HPDE6-E6E7 (cell line): ENCODE results near the gene GNB5.
A peak's percentile ranks its signal among the peaks of the same experiment; 100 is the strongest.
"Not testable (repeated sequence)": the region's sequence is repeated elsewhere in the genome, so short reads cannot be mapped to it uniquely, and the experiment has no call there.

ENCODE experiments used
- DNase-seq: peaks from one replicate; pipeline ENCODE4 v3.0.0; 2011; ENCODE audit warnings: missing footprints; ENCODE audit errors: extremely low spot score

GNB5 gene

DNA sequence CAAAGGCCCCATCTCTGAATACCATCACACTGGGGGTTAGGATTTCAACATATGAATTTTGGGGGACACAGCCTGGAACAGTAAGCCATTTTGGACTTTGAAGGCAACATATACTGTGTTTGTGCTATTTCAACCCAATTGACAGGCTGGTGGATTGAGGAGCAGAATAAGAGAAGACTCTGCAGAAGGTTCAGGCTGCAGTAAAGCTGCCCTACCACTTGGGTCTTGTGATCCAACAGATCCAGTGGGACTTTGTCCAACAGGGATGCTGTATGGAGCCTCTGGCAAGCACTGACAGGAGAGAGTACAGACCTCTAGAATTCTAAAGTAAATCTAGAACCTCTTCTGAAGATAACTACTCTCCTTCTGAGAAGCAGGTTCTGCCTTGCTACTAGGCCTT lies 77.5 kb downstream of the GNB5 start:
- DNase-seq, result no peak

DNA sequence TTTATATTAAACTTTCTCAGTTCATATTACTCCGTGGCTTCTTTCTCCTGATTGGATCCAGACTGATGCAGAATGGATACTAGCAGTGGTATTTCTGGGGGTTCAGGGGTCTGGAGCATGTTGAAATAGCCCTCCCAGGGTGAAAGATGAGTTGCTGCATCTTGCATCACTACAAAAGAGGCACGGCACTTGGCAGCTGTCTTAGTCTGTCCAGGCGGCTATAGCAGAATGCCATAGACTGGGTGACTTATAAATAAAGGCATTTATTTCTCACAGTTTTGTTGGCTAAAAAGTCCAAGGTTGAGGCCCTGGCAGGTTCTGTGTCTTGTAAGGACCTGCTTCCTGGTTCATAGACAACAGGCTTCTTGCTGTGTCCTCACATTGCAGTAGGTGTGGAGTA lies 78.0 kb downstream of the GNB5 start:
- no peak for DNase-seq

DNA sequence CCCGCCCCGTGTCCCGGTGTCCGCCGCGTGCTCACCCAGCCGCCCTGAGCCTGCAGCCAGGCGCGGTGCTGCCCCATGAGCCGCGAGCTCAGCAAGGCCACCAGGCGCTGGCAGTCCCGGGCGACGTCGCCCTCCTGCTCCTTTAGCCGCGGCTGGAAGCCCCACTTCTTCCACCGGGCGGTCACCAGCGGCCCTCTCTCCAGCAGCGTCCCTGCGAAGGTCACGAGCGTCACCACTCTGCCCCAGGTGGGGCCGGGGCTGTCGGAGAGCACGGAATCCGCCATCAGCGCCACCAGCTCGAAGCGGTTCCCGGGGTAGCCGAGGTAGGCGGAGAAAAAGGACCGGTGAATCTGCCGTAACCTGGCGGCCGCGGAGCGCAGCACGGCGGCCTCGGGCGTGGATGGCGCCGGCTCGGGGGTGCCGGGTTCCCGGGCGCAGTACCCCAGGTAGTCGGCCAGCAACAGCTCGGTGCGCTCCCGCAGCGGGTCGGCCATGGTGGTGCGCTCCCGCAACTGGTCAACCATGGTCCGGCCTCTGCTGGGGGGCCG lies 78.9 kb downstream of the GNB5 start:
- DNase-seq, result no peak

DNA sequence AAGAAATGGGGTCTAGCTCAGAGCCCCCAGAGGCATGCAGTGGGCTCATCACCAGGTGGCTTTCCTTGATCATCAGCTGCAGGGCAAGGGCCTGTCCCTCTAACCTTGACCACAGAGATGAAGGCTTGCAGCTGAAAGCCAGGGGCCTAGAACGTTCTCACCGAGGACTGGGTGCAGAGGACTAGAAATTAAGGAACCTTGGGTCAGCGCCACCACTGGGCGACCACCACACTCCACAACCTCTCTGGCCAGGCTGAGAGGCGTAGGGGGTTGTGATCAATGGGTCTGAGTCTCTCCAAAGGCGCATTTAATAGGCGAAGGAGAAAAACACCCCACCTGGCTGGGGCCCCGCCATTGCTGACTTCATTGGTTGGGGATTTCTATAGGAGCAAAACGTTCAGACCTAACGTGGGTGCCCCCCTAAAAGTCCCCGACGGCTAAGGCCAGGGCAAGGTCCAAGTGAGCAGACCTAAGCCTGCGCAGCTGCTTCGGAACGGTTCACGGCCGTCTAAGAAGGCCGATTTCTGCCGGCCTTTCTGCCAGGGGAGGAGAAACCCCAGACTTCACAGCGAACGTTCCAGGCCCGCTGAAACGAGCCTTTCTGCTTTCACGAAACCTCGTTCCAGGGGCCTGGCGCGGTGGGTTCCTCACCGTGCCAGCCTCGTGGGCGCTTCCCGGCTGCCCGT lies 79.5 kb downstream of the GNB5 start:
- DNase-seq, result no peak

DNA sequence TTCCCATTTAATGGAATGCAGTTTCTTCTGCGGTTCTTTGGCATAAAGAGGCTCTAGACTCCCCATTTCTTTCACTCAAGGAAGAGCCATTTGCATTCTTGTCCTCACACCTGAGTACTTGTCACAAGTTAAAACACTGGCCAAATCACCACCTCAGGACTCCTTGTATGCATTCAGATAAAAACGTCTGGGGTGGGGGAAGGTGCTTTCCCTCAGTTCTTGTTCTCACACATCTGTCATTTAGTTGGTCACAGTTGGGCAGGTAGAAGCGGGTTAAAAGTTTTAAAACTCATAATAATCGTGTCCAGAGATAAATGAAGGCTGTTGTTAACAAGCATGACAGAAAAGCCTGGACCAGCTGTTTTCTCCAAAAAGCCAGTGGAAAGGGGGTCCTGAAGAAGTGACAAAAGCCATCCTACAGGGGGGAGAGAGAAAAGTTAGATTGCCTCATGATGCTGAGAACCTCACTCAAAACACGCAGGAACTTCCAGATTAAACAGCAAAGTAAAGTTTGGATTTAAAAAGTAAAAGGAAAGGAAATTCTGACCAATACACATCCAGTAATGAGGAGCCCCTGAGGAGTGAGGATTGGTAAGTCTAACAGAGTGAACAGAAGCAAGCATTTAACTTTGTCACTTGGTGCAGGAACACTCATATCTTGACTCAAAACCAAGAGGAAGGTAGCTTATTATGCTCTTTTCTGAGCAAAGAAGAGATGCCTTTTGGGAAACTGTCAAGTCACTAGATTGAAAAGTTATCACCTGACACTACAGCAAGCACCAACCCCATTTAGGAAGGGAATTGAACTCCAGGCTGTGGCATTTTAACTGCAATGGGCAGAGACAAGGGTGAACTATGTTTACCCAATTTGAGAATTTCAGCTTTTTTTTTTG lies 81.4 kb downstream of the GNB5 start:
- no peak for DNase-seq

DNA sequence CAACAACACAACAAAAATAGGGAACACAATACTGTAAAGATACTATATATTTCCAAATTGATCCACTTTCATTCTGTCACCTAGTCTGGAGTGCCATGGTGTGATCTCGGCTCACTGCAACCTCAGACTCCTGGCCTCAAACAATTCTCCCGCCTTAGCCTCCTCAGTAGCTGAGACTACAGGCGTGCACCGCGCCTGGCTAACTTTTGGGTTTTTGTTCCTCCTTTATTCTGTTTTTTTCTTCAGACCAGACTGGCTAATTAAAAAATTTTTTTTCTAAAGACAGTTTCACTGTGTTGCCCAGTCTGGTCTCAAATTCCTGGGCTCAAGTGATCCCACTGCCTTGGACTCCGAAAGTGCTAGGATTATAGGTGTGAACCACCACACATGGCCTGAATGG lies 84.0 kb downstream of the GNB5 start:
- no peak for DNase-seq

DNA sequence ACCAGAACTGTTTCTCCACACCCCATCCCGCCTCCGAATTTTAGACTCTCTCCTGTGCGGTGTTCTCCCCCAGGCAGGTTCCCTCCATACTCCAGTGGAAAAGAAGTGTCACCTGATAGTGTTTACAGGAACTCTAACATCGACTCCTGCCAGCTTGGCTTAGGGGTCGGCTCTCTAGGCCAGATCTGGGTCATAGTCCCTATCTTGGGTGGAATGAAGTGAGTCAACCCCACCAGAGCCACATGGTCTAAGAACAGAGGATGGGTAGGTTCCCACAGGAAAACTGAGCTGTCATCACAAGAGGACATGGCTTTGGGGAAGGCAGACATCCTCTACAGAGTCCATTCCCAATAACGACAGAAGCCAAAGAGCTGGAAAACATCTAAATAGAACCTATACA lies 84.6 kb downstream of the GNB5 start:
- DNase-seq, result no peak

DNA sequence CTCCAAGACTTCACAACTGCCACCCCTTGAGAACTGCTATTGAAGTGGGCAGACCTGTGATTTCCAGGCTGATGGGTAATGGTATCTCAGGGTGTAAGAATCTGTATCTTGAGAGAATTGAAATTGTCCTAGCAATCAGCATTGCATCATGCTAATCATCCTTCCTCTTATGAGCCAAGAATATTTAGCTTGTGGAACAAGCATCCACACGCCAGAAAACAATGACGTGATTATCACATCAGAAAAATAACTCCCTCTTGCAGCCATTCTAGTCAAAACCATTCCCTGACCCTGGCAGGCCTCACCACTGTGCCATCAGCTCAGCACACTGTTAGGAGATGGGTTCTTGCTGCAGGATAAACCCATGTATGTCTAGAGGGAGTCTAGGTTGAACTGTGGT lies 85.3 kb downstream of the GNB5 start:
- DNase-seq, result no peak

DNA sequence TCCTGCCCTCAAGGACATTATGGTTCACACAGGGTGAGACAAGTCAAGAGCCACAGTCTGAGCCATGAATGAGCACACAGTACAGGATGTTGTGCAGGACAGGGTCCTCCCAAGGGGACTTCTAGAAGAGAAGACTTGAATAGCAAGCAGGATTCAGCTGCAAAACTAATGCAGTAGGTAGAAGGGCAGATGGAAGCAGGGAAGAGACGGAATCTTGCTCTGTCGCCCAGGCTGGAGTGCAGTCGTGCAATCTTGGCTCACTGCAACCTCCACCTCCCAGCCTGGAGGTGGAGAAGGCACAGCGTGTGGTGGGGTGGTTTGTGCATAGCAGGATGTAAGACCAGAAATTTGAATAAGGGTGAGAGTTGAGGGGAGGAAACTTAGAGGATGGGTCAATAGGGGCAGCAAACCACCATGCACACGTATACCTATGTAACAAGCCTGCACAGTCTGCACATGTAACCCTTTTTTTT lies 86.6 kb downstream of the GNB5 start:
- DNase-seq, result no peak

DNA sequence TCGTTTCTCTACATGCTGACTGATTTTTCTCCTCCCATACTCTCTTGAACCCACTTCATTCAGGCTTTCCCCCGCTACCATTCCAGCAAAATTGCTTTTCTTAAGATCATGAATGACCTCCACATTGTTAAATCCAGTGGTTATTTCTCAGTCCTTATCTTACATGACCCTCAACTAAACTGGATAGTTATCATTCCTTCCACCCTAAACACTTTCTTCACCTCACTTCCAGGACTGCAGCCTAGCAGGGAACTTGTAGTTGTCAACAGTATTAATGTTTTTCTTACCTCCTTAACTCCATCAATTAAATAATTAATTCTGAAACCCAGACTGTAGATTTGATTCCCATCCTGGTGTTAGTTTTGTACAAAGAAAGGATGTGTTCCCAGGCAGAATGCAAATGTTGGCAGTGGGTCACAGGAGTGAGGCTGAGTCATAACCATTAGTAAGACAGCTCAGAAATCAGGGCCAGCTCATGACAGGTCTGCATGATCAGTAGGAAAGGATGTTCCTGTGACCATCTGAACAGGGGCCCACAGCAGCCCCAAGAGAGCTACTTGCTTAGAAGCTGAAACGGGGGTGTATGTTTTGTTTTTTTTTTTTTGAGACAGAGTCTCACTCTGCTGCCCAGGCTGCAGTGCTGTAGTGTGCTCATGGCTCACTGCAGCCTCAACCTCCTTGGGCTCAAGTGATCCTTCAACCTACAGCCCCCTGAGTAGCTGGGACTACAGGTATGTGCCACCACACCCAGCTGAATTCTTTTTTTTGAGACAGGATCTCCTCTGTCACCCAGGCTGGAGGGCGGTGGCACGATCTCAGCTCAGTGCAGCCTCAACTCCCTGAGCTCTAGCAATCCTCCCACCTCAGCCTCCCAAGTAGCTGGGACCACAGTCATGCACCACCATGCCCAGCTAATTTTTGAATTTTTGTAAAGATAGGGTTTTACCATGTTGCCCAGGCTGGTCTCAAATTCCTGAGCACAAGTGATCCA lies 87.7 kb downstream of the GNB5 start:
- DNase-seq, result peak; percentile 86

DNA sequence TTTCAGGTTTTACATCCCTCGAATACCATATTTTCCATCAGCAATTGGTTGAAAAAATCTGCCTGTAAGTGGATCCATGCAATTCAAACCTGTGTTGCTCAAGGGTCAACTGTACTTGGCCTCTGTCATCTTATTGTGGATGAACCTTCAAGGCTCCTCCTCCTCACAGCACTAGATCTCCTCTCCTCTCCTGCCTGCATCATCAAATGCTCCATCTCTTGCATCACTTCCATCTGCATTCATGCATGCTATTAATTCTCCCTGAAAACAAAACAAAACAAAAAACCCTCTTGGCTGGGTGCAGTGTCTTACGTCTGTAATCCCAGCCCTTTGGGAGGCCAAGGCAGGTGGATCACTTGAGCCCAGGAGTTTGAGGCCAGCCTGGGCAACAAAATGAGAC lies 88.7 kb downstream of the GNB5 start:
- DNase-seq, result no peak

DNA sequence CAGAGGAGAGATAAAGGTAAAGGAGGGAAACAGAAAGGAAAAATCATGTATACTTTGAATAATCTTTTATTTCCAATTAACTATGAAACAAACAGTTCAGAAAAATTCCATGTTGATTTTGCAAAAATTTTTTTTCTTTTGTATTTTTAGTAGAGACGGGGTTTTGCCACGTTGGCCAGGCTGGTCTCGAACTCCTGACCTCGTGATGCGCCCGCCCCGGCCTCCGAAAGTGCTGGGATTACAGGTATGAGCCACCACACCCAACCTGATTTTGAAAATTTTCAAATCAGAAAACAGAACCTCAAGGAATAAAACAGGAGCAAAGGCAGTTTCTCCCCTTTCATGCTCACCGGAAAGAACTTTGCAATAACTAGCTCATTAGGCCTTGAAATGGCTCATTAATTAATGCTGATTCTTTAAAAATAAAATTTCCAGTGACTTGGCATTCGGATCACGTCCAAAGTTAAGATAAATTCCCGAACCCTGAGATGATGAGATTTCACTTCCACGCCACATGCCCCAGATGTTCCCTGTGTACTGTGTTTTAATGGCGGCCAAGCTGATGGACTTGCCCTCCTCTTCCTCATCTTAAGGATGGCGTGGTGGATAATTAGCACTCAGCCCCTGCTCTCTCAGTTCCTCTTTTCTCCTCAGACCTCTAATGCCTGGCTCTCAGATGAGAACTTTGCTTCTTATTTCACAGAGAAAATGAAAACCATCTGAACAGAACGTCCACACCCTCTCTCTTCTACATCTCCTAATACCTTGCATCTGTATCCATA lies 89.5 kb downstream of the GNB5 start:
- DNase-seq, result no peak

DNA sequence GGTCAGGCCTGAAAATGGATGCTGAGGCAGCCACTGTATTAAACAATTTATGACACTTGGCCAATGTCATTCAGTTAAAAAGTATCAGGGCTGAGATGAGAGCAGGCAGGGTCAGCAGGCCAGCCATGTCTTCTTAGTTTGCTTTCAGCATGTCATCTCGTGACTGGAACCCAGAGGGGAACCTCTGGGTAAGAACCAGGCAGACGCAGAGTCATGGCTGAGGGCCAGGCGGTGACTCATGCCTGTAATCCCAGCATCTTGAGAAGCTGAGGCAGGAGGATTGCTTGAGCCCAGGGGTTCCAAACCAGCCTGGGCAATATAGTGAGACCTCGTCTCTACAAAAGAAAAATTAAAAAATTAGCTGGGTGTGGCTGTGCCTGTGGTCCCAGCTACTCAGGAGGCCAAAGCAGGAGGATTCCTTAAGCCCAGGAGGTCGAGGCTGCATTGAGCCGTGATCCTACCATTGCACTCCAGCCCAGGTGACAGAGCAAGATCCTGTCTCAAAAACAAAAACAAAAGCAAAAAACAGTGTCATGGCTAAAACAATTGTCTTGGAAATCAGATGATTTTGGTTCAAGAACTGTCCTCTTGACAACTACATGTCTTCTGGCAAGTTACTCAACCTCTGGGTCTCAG lies 90.3 kb downstream of the GNB5 start:
- no peak for DNase-seq

DNA sequence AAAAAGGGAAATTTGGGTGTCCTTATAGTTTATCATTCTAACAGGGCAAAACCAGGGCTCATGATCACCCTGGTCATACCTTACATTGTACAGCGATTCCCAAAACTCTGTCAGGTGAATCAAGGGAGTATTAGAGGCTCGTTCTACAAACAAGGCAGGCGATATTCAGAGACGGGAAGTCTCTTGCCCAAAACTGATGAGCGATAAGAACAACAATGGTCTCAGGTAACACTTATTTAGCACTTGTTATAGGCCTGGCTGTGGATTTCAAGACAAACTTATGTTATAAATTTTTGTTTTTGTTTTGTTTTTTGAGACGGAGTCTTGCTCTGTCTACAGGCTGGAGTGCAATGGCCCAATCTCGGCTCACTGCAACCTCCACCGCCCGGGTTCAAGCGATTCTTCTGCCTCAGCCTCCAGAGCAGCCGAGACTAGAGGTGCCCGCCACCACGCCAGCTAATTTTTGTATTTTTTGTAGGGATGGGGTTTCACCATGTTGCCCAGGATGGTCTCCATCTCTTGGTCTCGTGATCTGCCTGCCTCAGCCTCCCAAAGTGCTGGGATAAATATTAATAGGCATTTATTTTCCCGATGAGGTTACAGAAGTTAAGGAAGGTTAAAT lies 91.4 kb downstream of the GNB5 start:
- DNase-seq, result no peak

DNA sequence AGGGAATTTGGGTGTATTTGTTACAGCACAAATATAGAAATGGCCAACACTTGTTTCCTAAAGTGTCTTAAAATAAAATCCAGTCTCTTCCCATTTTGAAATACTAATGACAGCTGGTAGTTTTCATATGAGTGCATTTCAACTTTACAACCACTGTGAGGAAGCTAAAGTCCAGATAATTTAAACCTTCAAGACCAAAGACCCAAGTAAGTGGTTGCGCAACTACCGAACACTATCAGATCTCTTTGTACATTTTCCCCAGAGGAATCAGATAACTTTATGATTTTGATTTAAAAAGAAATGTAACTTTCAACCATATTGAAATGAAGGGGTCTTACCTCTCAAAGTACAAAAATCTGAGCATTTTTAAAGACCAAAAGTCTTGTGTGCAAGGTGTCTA lies 92.9 kb downstream of the GNB5 start:
- no peak for DNase-seq

DNA sequence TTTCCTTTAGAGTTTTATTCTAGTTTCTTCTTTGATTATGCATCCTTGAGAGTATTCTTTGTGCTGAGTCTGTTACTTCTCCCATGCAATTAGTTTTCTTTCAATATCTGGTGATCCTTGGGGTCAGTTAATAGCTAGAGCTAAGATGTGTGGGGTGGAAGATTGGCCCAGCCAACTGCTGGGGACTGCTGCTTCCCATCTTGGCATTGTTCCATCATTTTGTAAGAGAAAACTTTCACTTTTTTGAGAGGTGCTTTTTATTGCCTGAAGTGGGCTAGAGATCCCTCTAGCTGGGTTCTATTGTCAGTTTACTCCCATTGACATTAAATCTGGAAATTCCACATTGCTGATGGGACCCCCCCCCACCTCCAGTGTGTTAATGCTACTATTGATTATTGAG lies 94.0 kb downstream of the GNB5 start:
- no peak for DNase-seq

DNA sequence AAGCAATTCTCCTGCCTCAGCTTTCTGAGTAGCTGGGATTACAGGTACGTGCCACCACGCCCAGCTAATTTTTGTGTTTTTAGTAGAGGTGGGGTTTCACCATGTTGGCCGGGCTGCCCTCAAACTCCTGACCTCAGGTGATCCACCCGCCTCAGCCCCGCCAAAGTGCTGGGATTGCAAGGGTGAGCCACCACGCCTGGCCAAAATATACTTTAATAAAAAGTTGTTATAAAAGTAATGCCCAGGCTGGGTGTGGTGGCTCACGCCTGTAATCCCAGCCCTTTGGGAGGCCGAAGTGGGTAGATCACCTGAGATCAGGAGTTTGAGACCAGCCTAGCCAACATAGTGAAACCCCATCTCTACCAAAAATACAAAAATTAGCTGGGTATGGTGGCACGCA lies 94.7 kb downstream of the GNB5 start:
- DNase-seq, result not testable (repeated sequence)

DNA sequence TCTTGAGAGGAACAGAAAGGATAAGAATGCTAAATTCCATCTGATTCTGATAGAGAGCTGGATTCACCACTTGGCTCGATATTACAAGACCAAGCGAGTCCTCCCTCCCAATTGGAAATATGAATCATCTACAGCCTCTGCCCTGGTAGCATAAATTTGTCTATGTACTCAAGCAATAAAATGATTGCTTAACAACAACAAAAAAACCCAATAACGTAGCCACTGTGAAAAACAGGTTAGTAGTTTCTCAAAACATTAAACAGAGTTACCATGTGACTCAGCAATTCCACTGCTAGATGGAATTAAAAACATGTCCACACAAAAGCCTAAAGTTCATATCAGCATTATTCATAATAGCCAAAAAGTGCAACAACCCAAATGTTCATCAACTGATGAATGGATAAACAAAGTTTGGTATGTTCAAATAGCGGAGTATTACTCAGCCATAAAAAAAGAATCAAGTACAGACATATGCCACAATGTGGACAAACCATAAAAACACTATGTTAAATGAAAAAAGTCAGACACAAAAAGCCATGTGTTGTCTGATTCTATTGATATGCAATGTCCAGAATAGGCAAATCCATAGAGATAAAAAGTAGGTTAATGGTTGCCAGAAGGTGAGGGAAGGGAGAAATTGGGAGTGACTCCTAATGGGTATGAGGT lies 95.5 kb downstream of the GNB5 start:
- no peak for DNase-seq

DNA sequence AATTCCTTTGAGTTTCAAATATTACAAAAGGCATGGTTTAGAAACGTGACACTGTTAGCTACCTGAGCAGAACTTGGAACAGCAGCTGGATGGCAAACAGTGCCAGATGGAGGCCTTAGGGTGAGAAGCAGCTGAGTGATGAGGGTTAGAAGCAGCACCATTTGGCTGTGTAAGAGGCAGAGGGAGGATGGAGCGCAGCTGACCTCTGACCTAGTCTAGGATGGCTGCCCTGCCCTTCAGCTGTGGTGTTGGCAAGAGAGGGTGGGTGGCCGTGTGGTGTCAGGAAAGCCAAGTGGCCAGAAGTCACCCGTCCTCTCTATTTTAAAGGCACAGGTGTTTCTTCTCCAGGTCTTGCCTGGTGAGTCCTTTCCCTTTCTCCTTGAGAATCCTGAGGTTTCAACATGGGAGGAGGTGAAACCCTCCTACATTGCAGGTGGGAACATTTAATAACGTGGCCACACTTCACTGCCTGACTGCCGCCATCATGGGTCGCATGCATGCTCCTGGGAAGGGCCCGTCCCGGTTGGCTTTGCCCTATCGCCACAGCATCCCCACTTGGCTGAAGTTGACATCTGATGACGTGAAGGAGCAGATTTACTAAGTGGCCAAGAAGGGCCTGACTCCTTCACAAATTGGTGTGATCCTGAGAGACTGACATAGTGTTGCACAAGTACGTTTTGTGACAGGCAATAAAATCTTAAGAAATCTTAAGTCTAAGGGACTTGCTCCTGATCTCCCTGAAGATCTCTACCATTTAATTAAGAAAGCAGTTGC lies 96.2 kb downstream of the GNB5 start:
- DNase-seq, result no peak
